Right kidney (tissue), 9 donors: ENCODE results near the gene GNGT1.
A peak's percentile ranks its signal among the peaks of the same experiment; 100 is the strongest.

Source experiments
- DNase-seq: peaks from one replicate; pipeline ENCODE4 v3.0.0-alpha.2; 2016
- long read RNA-seq, 8 donors: transcript quantifications; one replicate each; lab custom pipeline, GENCODE V29; 2026

Gene GNGT1
- long read RNA-seq, donor 1, partial matches to known transcripts, result 0 of 10 reads
- long read RNA-seq, donor 1, other reads (novel, unspliced or antisense), result 10 of 10 reads
- long read RNA-seq, donor 2, partial matches to known transcripts, result 0 of 6 reads
- long read RNA-seq, donor 2, other reads (novel, unspliced or antisense), result 6 of 6 reads
- long read RNA-seq, donor 3, result 0 reads
- long read RNA-seq, donor 4, result 0 reads
- long read RNA-seq, donor 5, partial matches to known transcripts, result 0 of 10 reads
- long read RNA-seq, donor 5, other reads (novel, unspliced or antisense), result 10 of 10 reads
- long read RNA-seq, donor 6, result 0 reads
- long read RNA-seq, donor 7, result 0 reads
- long read RNA-seq, donor 8, result 0 reads

GRCh38 chr7:93906267-93906666 lies at the start of gene GNGT1:
GNGT1 (plus strand) TSS chr7:93906567; CDS start chr7:93906747, 180 bp downstream.
- no peak for DNase-seq

GRCh38 chr7:93858857-93859256 lies 47.5 kb upstream of the GNGT1 start:
- no peak for DNase-seq

- no peak for DNase-seq
Measured at GRCh38 chr7:93860261-93860660, 46.1 kb upstream of the GNGT1 start.

GRCh38 chr7:93861325-93861949 lies 44.9 kb upstream of the GNGT1 start:
- no peak for DNase-seq

DNA sequence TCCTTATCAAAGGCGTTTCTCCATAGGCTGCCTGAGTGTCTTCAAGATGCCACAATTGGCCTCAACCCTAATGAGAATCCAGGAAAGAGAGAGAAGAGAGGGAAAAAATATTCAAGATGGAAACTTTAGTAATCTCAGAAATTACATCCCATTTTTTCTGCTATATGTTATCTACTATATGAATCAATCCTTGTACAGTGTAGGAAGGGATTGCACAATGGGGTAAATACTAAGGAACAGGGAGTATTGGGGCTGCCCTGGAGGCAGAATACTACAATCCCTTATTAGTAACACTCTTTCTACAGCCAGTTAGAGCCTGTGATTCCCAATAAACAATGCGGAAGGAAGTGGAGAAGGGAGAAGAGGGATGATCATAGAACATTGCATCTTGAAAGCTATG lies 43.7 kb upstream of the GNGT1 start:
- DNase-seq, result no peak

- DNase-seq, result no peak
Measured at GRCh38 chr7:93866886-93867285, 39.5 kb upstream of the GNGT1 start.

- DNase-seq, result no peak
Measured at GRCh38 chr7:93873998-93874574, 32.3 kb upstream of the GNGT1 start.

- DNase-seq, result no peak
Measured at GRCh38 chr7:93877742-93878141, 28.6 kb upstream of the GNGT1 start.

GRCh38 chr7:93879356-93879755 lies 27.0 kb upstream of the GNGT1 start:
- DNase-seq, result no peak

GRCh38 chr7:93882468-93882867 lies 23.9 kb upstream of the GNGT1 start:
- DNase-seq, result no peak

GRCh38 chr7:93883078-93883916 lies 23.1 kb upstream of the GNGT1 start:
- DNase-seq, result no peak

- DNase-seq, result no peak
Measured at GRCh38 chr7:93883917-93884345, 22.4 kb upstream of the GNGT1 start.

DNA sequence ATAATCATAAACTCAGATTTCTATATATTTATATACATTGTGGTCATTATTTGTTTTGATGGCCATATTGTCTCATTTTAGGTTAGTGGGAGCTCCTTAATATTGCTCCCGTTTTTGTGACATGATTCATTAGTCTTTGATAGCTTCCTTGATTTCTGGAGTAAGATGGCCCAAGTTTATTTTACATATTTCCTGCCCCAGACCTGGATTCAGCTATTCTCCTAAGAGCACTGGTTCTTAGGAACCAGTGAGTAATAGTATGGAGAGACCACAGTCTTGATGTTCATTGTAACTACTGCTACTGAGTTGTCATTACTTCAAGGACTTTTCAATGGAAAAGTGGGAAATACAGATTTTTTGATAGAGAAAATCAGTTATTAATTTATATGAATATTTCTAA lies 21.8 kb upstream of the GNGT1 start:
- DNase-seq, result no peak

- no peak for DNase-seq
Measured at GRCh38 chr7:93889261-93889660, 17.1 kb upstream of the GNGT1 start.

GRCh38 chr7:93890041-93890463 lies 16.3 kb upstream of the GNGT1 start:
- DNase-seq, result peak; percentile 83

GRCh38 chr7:93890464-93891068 lies 15.8 kb upstream of the GNGT1 start, which contains the start of gene TFPI2:
TFPI2 (minus strand) TSS chr7:93890753; CDS start chr7:93890678, 75 bp downstream.
- DNase-seq, result peak; percentile 85

DNA sequence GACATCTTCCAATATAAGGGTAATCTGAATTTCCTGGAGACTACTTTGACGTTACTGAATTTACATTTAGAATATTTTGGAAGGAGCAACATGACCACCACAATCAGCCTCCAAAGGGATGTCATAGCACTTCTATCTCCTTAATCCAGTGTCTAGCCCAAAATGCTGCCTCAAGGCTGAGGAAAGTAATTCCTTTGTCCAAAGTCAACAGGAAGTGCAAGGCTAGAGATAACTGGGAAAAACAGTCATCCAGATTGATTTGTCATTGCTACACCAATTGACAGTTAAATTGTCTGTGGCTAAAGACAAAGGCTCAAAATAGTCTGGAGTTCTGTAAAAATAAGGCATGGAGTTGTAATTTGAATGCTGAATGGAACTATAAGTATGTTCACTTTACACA lies 11.9 kb upstream of the GNGT1 start:
- DNase-seq, result no peak

GRCh38 chr7:93894966-93895640 lies 11.3 kb upstream of the GNGT1 start:
- DNase-seq, result no peak

DNA sequence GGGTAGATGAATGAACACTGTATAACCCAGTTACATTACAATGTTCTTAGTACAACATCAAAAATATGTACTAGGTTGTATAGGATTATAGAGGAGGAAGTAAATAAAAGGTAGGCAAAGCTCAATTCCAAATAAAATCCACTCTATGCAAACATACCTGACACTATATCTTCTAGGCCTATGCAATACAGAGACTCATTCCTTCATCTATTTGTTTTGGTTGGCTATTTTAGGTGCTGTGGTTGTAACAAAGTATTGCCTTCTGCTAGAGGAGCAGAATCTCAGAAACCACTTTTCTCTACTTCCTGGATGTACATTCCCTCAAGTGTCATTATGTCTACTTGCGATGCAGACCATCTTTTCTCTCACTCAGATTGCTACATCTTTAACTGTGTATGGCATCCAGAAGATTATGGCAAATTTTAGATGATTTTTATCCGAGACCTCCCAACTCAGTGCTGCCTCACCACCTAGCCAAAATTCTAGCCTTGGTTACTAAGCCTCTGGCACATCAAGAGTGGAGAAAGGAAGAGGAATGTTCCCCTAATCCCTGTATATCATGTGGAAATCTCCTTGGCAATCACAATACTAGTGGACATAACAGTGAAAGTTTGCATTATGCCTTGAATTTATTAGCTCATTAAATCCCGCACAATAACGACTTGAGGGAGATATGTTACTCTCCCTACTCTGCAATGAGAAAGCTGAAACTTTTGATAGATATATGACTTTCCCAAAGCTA lies 10.3 kb upstream of the GNGT1 start:
- DNase-seq, result no peak

- no peak for DNase-seq
Measured at GRCh38 chr7:93897680-93898079, 8.7 kb upstream of the GNGT1 start.
